A549 treated with GW870086 at 1 μM for 4 hours (cell line): ENCODE measurements around the gene TBC1D26. TPM values are rescaled to one million over a fixed set of nuclear protein-coding genes. Genes with fewer than 3 reads are reported as not detected.

Experiments used
- total RNA-seq: library from RNA; stranded (reverse); fragments of 200-300 nt; extraction: Qiagen RNA extraction; gene quantifications from 5 replicates; pipeline ENCODE4 v1.2.3, GENCODE V29; 2022; ENCODE audit warnings: low read depth

The TBC1D26 gene
- total RNA-seq, result 0.06 to 0.08 TPM in 2 of 5 replicates, not detected in the others

GRCh38 chr17:15731900-15732299 lies at the start of gene TBC1D26:
Gene TBC1D26 (plus strand): TSS chr17:15732283. CDS start chr17:15735349, 3,066 bp downstream.

GRCh38 chr17:15683824-15684478 lies 48.1 kb upstream of the TBC1D26 start, which contains the start of gene TRIM16:
Gene TRIM16 (minus strand): TSS chr17:15684311. CDS start chr17:15651609, 32,702 bp downstream.

GRCh38 chr17:15699413-15699924 lies 32.6 kb upstream of the TBC1D26 start, which contains the start of gene ZNF286A:
Gene ZNF286A (plus strand): TSS chr17:15699752. CDS start chr17:15700330, 578 bp downstream.

Other genes with a start within 250 kb of the TBC1D26 start
- 7.4 to 10.5 TPM (median 9.1 TPM) in 5 replicates for gene TVP23C, start 168.8 kb upstream of the TBC1D26 start, total RNA-seq
- gene FBXW10B, start 112.6 kb upstream of the TBC1D26 start, total RNA-seq, result 2.4 to 4.2 TPM (median 3.1 TPM) in 5 replicates
- 247 to 294 TPM (median 260 TPM) in 5 replicates for gene TRIM16, start 48.0 kb upstream of the TBC1D26 start, total RNA-seq
- gene ZNF286A, start 32.5 kb upstream of the TBC1D26 start, total RNA-seq, result 20.5 to 40.2 TPM (median 27.1 TPM) in 5 replicates
- 13.2 to 18.1 TPM (median 17.9 TPM) in 5 replicates for gene ADORA2B, start 212.8 kb downstream of the TBC1D26 start, total RNA-seq